ENCODE data around the gene PCIF1.

The PCIF1 gene

GRCh38 chr20:45968801-45969711 is 34.6 kb downstream of the PCIF1 start:
- no peaks in the 10 kb centered on the region for H3K9me3 ChIP-seq (ENCODE audit: severe bottlenecking)
- DNase-seq (ENCODE audit: low spot score) (peak; percentile 86), ATAC-seq (ENCODE audit: low read depth) (no peak)
- H3K27me3 ChIP-seq (ENCODE audit: insufficient read depth, poor library complexity, severe bottlenecking): no peaks in the 10 kb centered on the region
- H3K4me3 ChIP-seq (ENCODE audit: severe bottlenecking): no peak overlapping the region
- peaks cover 55% of the 10 kb centered on the region for H3K36me3 ChIP-seq (ENCODE audit: low read depth)
- H3K4me1 ChIP-seq (ENCODE audit: insufficient read depth, poor library complexity, severe bottlenecking): peaks cover 12% of the 10 kb centered on the region
- no peak for TF ChIP-seq CTCF (IDR thresholded peaks at IDR 0.05; ENCODE audit: poor library complexity, severe bottlenecking)
- H3K27ac ChIP-seq (ENCODE audit: poor library complexity, severe bottlenecking): no peak overlapping the region

- Histone ChIP-seq H3K27ac (ENCODE audit: poor library complexity, severe bottlenecking) (peak overlapping the region; percentile 94), H3K4me1 (ENCODE audit: insufficient read depth, poor library complexity, severe bottlenecking) (peaks cover 12% of the 10 kb centered on the region), H3K27me3 (ENCODE audit: insufficient read depth, poor library complexity, severe bottlenecking) (no peaks in the 10 kb centered on the region), H3K36me3 (ENCODE audit: low read depth) (peaks cover 47% of the 10 kb centered on the region), H3K9me3 (ENCODE audit: severe bottlenecking) (no peaks in the 10 kb centered on the region), H3K4me3 (ENCODE audit: severe bottlenecking) (peak overlapping the region; percentile 65)
- TF ChIP-seq CTCF (IDR thresholded peaks at IDR 0.05; ENCODE audit: poor library complexity, severe bottlenecking): peak; percentile 99
- DNase-seq (ENCODE audit: low spot score): peak; percentile 77
- ATAC-seq (ENCODE audit: low read depth): peak; percentile 15
Measured at GRCh38 chr20:45969712-45970634, 35.5 kb downstream of the PCIF1 start.

- peak; percentile 2; the same call in 2 of the 3 replicates for ATAC-seq (ENCODE audit: low read depth)
- Histone ChIP-seq H3K4me1 (ENCODE audit: insufficient read depth, poor library complexity, severe bottlenecking) (peaks cover 12% of the 10 kb centered on the region), H3K27me3 (ENCODE audit: insufficient read depth, poor library complexity, severe bottlenecking) (no peaks in the 10 kb centered on the region), H3K27ac (ENCODE audit: poor library complexity, severe bottlenecking) (peak overlapping the region; percentile 94), H3K4me3 (ENCODE audit: severe bottlenecking) (peak overlapping the region; percentile 65), H3K9me3 (ENCODE audit: severe bottlenecking) (no peaks in the 10 kb centered on the region), H3K36me3 (ENCODE audit: low read depth) (peaks cover 39% of the 10 kb centered on the region)
- DNase-seq (ENCODE audit: low spot score): peak; percentile 87
- TF ChIP-seq CTCF (IDR thresholded peaks at IDR 0.05; ENCODE audit: poor library complexity, severe bottlenecking): no peak
Measured at GRCh38 chr20:45970646-45971424, 36.4 kb downstream of the PCIF1 start.

- Histone ChIP-seq H3K4me3 (ENCODE audit: severe bottlenecking) (peak overlapping the region; percentile 65), H3K27ac (ENCODE audit: poor library complexity, severe bottlenecking) (peak overlapping the region; percentile 94)
- TF ChIP-seq CTCF (IDR thresholded peaks at IDR 0.05; ENCODE audit: poor library complexity, severe bottlenecking): peak; percentile 14
Measured at GRCh38 chr20:45971425-45971674, 36.9 kb downstream of the PCIF1 start.

More at GRCh38 chr20:45971425-45971674, 36.9 kb downstream of the PCIF1 start:
- DNase-seq (ENCODE audit: low spot score) (no peak), ATAC-seq (ENCODE audit: low read depth) (no peak)
- H3K36me3 ChIP-seq (ENCODE audit: low read depth): peaks cover 34% of the 10 kb centered on the region
- peaks cover 12% of the 10 kb centered on the region for H3K4me1 ChIP-seq (ENCODE audit: insufficient read depth, poor library complexity, severe bottlenecking)
- no peaks in the 10 kb centered on the region for H3K27me3 ChIP-seq (ENCODE audit: insufficient read depth, poor library complexity, severe bottlenecking)
- H3K9me3 ChIP-seq (ENCODE audit: severe bottlenecking): no peaks in the 10 kb centered on the region
